ENCODE results near the gene MT1H.

GRCh38 chr16:56640076-56640475 is 29.5 kb upstream of the MT1H start:
- TF ChIP-seq POLR2AphosphoS5 (IDR thresholded peaks at IDR 0.05) (no peak), CTCF (IDR thresholded peaks at IDR 0.05) (no peak)
